Activated CD8-positive, alpha-beta T cell treated with anti-CD3 and anti-CD28 coated beads for 36 hours (primary cell): ENCODE results near the gene RAB4A. TPM values are rescaled to one million over a fixed set of nuclear protein-coding genes. Genes with fewer than 3 reads are reported as not detected.

Source experiments
- ATAC-seq: fragments of 200-7000 bp; cut with Tn5 transposase; one replicate; pipeline ENCODE4 v1.10.0; 2021; ENCODE audit warnings: mild to moderate bottlenecking, moderate library complexity
- CTCF ChIA-PET: fragments of 350-600 bp; sonication (Branson Sonifier 250); formaldehyde crosslinking; loops from one replicate; lab custom pipeline; 2021; ENCODE audit warnings: antibody characterized with exemption; lab: Charles Lee
- POLR2A ChIA-PET: fragments of 350-600 bp; sonication (Branson Sonifier 250); formaldehyde crosslinking; loops from one replicate; lab custom pipeline; 2021; ENCODE audit warnings: antibody characterized with exemption; lab: Charles Lee
- DNase-seq: peaks from one replicate; pipeline ENCODE4 v3.0.0-alpha.2; 2020
- H3K27ac Mint-ChIP-seq: one replicate; pipeline ENCODE4 v1.8.0; 2021; ENCODE audit warnings: mild to moderate bottlenecking, mixed read lengths
- H3K27me3 Mint-ChIP-seq: one replicate; pipeline ENCODE4 v1.8.0; 2021; ENCODE audit warnings: mixed read lengths
- H3K36me3 Mint-ChIP-seq: one replicate; pipeline ENCODE4 v1.8.0; 2021; ENCODE audit warnings: low read depth, mixed read lengths
- H3K4me1 Mint-ChIP-seq: one replicate; pipeline ENCODE4 v1.8.0; 2021; ENCODE audit warnings: low read depth, mixed read lengths
- H3K4me3 Mint-ChIP-seq: one replicate; pipeline ENCODE4 v1.8.0; 2021; ENCODE audit warnings: mild to moderate bottlenecking, moderate library complexity, mixed read lengths
- H3K9me3 Mint-ChIP-seq: one replicate; pipeline ENCODE4 v1.8.0; 2021; ENCODE audit warnings: mixed read lengths
- intact Hi-C: fragments of 100-400 bp; cut with micrococcal nuclease; formaldehyde crosslinking; loops from one replicate; pipeline ENCODE4 v1.10.0; 2022
- total RNA-seq, 2 experiments: library from RNA; stranded (reverse); gene quantifications; one replicate each; pipeline ENCODE4 v1.2.3, GENCODE V29; 2021
- TF ChIP-seq, protein P1 (sequence below): fragments of 200-600 bp; IDR thresholded peaks from one replicate; pipeline ENCODE4 v1.8.0; 2022; ENCODE audit warnings: antibody characterized with exemption, mild to moderate bottlenecking

The RAB4A gene
- total RNA-seq, 2 experiments from 2014 or later = 27.2 to 30.6 TPM

DNA sequence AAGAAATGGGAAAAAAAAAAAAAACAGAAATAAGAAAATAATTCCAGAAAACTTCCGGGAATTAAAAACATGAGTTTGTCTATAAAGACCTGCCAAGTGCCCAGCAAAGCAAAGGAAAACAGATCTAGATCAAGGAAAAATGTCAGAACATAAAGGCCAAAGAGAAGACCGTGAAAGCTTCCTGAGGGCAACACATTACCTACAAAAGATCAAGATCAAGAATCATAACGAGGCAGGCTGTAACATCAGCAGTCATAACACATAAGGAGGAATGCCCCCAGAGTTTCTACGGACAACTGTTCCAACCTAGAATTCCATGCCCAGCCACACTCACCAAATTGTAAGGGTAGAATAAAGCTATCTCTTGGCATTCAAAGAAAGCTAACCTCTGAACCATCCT, 68.2 kb downstream of the RAB4A start:
- ChIA-PET CTCF (interaction anchor here (0.7 kb wide), 1 partner anchor 29 kb away, joined by 3 read pairs; no protein-coding TSS in a partner anchor), POLR2A (interaction anchor here (1.3 kb wide), 1 partner anchor 9 kb away, joined by 3 read pairs; no protein-coding TSS in a partner anchor)
- intact Hi-C loops = no loop called here
- H3K27me3 Mint-ChIP-seq = no peaks in the 10 kb centered on the region
- H3K9me3 Mint-ChIP-seq = peaks cover 6% of the 10 kb centered on the region
- no peak overlapping the region for H3K4me3 Mint-ChIP-seq
- H3K4me1 Mint-ChIP-seq = peaks cover 35% of the 10 kb centered on the region
- TF ChIP-seq, protein P1, sequence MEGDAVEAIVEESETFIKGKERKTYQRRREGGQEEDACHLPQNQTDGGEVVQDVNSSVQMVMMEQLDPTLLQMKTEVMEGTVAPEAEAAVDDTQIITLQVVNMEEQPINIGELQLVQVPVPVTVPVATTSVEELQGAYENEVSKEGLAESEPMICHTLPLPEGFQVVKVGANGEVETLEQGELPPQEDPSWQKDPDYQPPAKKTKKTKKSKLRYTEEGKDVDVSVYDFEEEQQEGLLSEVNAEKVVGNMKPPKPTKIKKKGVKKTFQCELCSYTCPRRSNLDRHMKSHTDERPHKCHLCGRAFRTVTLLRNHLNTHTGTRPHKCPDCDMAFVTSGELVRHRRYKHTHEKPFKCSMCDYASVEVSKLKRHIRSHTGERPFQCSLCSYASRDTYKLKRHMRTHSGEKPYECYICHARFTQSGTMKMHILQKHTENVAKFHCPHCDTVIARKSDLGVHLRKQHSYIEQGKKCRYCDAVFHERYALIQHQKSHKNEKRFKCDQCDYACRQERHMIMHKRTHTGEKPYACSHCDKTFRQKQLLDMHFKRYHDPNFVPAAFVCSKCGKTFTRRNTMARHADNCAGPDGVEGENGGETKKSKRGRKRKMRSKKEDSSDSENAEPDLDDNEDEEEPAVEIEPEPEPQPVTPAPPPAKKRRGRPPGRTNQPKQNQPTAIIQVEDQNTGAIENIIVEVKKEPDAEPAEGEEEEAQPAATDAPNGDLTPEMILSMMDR = no peak
- no peak overlapping the region for H3K27ac Mint-ChIP-seq
- peaks cover 25% of the 10 kb centered on the region for H3K36me3 Mint-ChIP-seq
- ATAC-seq (no peak), DNase-seq (no peak)

GRCh38 chr1:229339520-229339919, 68.6 kb downstream of the RAB4A start:
- peak; percentile 15 for ATAC-seq

DNA sequence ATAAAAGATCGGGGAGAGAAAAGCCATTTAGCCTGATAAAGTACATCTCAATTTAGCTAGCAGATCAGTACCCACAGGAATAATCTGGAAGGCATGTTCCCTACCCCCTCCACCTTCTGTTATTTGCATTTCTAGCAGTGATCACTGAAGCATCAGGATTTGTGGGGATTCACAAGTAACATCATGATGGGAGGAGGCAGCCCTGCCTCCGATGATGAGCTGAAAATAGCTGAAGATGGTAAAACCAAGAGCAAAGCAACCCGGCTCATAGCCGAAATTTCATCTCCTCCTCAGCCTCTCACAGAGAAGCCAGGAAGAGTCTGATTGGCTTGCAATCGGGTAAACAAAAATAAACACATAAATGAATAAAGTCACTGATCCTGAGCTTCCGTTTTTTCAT, 69.6 kb downstream of the RAB4A start:
- ATAC-seq = no peak
- H3K9me3 Mint-ChIP-seq = peaks cover 2% of the 10 kb centered on the region
- CTCF ChIA-PET = interaction anchor here (1.0 to 1.2 kb wide), 3 partner anchors 67 to 101 kb away, joined by 3 to 4 read pairs (median 4); no protein-coding TSS in a partner anchor
- H3K27me3 Mint-ChIP-seq = peaks cover 3% of the 10 kb centered on the region
- no peak for DNase-seq
- TF ChIP-seq, protein P1 = no peak
- H3K4me3 Mint-ChIP-seq = peak overlapping the region; percentile 80
- intact Hi-C loops = loop anchor here (10.0 kb wide), 2 partner anchors 64 to 66 kb away; partner anchors contain the start of gene RAB4A
- no peak overlapping the region for H3K27ac Mint-ChIP-seq
- POLR2A ChIA-PET = interaction anchor here (0.6 kb wide), 1 partner anchor 276 kb away, joined by 3 read pairs; no protein-coding TSS in a partner anchor
- H3K36me3 Mint-ChIP-seq = peaks cover 14% of the 10 kb centered on the region
- H3K4me1 Mint-ChIP-seq = peaks cover 35% of the 10 kb centered on the region

More at GRCh38 chr1:229339520-229339919, 68.6 kb downstream of the RAB4A start:
- Mint-ChIP-seq H3K27ac (no peak overlapping the region), H3K36me3 (peaks cover 22% of the 10 kb centered on the region), H3K27me3 (no peaks in the 10 kb centered on the region), H3K4me3 (peak overlapping the region; percentile 7), H3K4me1 (peaks cover 35% of the 10 kb centered on the region), H3K9me3 (peaks cover 2% of the 10 kb centered on the region)
- intact Hi-C loops = no loop called here
- TF ChIP-seq, protein P1 = no peak
- ChIA-PET CTCF (interaction anchor here (1.1 kb wide), 1 partner anchor 66 kb away, joined by 3 read pairs; no protein-coding TSS in a partner anchor), POLR2A (interaction anchor here (0.5 to 1.3 kb wide), 2 partner anchors 9 to 142 kb away, joined by 3 read pairs; no protein-coding TSS in a partner anchor)
- DNase-seq = peak; percentile 33

DNA sequence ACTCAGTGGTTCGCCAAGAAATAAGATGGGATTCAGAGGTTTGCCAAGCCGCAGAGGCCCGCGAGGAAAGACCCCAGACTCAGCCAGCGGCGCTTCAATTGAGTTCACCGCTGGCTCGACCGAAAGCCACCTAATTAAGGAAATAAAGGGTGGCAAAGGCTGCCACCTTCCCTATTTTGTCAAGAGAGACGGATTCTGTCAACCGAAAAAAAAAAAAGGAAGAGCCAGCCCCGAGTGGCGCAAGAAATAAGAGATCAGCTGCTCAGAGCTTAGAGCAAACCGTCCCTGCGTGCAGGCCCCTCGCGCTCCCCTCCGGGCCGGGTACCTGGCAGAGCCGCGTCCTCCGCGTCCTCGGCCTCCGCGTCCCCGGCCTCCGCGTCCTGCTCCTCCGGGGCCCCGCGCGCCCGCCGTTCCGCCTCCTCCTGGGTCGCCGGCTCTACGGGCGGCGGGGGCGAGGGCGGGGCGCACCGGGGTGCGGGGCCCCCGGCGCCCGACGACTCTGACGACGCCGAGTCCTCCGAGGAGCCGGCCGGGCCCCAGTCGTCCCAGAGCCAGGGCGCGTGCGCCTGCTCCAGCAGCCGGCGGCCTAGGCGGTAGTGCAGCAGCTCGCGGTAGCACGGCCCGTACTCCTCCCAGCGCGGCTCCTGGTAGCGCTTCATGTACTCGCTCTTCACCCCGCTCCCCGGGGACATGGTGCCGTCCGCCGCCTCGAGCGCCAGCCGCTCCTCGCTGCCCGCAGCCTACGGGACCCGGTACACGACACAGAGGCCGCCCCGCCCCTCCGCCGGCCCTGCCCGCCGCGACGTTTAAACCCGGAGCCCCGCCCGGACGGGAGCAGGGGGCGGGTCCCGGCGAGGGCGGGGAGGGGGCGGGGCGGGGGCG, 71.1 kb downstream of the RAB4A start:
- H3K27ac Mint-ChIP-seq = peak overlapping the region; percentile 79
- peak overlapping the region; percentile 80 for H3K4me3 Mint-ChIP-seq
- POLR2A ChIA-PET = interaction anchor here (1.2 to 2.0 kb wide), 3 partner anchors 7 to 166 kb away, joined by 3 to 8 read pairs (median 7); partner anchors contain the start of gene NUP133
- CTCF ChIA-PET = interaction anchor here (0.8 to 1.1 kb wide), 3 partner anchors 13 to 140 kb away, joined by 3 read pairs; no protein-coding TSS in a partner anchor
- peak; percentile 73 for ATAC-seq
- H3K9me3 Mint-ChIP-seq = peaks cover 2% of the 10 kb centered on the region
- TF ChIP-seq, protein P1 = no peak
- peaks cover 13% of the 10 kb centered on the region for H3K36me3 Mint-ChIP-seq
- peak; percentile 76 for DNase-seq
- peaks cover 7% of the 10 kb centered on the region for H3K27me3 Mint-ChIP-seq
- H3K4me1 Mint-ChIP-seq = peaks cover 35% of the 10 kb centered on the region
- intact Hi-C loops = loop anchor here (10.0 kb wide), 2 partner anchors 63 to 67 kb away; partner anchors contain the start of gene RAB4A
